ENCODE measurements around the gene CRISPLD2. TPM values are rescaled to one million over a fixed set of nuclear protein-coding genes. Genes with fewer than 3 reads are reported as not detected.

CRISPLD2 gene
- total and polyA plus RNA-seq, 2 donors from 2014 or later, result 4.8 to 108 TPM

DNA sequence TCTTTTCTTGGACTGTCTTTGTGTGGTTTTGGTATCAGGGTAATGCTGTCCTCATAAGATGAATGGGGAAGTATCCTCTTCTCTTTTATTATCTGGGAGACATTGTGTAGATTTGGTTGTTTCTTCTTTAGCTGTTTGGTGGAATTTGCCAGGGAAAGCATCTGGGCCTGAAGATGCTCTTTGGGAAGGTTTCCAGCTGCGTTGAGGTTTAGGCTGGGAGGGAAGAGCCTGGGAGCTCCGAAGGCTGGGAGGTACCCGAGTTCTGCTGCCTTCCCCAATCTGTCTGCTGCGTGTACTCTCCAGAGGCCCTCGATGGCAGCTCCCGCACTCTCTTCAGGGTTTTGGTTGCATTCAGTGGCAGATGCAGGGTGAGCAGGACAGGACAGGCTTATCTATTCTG is 25.6 kb upstream of the CRISPLD2 start:
- H3K27ac ChIP-seq (ENCODE audit: low read depth in 2 of 2, low read length in 2 of 2), result no peak overlapping the region
- DNase-seq, result no peak
- H3K36me3 ChIP-seq (ENCODE audit: control insufficient read depth in 2 of 3, insufficient read depth in 3 of 3, low read length in 3 of 3), result no peaks in the 10 kb centered on the region
- H3K9me3 ChIP-seq (ENCODE audit: control insufficient read depth in 2 of 3, insufficient read depth in 1 of 3, low read length in 3 of 3), result no peaks in the 10 kb centered on the region
- no peak for FAIRE-seq
- intact Hi-C loops (cut with DNase I), result no loop called here
- no peaks in the 10 kb centered on the region for H3K27me3 ChIP-seq (ENCODE audit: control insufficient read depth, insufficient read depth, low read length)
- TF ChIP-seq, protein P1, sequence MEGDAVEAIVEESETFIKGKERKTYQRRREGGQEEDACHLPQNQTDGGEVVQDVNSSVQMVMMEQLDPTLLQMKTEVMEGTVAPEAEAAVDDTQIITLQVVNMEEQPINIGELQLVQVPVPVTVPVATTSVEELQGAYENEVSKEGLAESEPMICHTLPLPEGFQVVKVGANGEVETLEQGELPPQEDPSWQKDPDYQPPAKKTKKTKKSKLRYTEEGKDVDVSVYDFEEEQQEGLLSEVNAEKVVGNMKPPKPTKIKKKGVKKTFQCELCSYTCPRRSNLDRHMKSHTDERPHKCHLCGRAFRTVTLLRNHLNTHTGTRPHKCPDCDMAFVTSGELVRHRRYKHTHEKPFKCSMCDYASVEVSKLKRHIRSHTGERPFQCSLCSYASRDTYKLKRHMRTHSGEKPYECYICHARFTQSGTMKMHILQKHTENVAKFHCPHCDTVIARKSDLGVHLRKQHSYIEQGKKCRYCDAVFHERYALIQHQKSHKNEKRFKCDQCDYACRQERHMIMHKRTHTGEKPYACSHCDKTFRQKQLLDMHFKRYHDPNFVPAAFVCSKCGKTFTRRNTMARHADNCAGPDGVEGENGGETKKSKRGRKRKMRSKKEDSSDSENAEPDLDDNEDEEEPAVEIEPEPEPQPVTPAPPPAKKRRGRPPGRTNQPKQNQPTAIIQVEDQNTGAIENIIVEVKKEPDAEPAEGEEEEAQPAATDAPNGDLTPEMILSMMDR (IDR thresholded peaks at IDR 0.05; ENCODE audit: borderline replicate concordance, extremely low read depth, insufficient read depth), result no peak
- no peaks in the 10 kb centered on the region for H3K4me1 ChIP-seq (ENCODE audit: control insufficient read depth in 2 of 3, insufficient read depth in 2 of 3, low read depth in 1 of 3, low read length in 3 of 3)
- H3K9ac ChIP-seq (ENCODE audit: low read length in 3 of 3), result no peak overlapping the region
- H3K4me3 ChIP-seq (ENCODE audit: low read length in 3 of 3), result no peak overlapping the region

DNA sequence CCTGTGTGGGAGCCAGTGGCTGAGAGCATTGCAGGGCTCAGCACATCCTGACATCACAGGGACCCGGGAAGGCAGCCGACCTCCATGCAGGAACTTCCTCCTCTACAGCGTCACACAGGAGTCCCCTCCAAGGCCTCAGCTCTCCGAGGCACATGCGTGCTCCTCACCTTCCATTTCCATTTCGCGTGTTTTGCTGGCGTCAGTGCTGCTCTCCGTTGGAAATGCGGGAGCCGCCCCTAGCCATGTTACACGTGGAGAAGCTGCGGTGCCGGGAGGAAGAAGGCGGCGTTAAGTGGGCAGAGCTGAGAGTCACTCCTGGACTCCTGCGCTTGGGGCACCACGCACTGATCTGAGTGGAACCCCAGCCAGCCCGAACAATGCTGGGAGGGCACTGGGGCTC is 25.2 kb upstream of the CRISPLD2 start:
- TF ChIP-seq, protein P1 (IDR thresholded peaks at IDR 0.05; ENCODE audit: borderline replicate concordance, extremely low read depth, insufficient read depth), result no peak
- H3K9me3 ChIP-seq (ENCODE audit: control insufficient read depth in 2 of 3, insufficient read depth in 1 of 3, low read length in 3 of 3), result no peaks in the 10 kb centered on the region
- peak overlapping the region in 1 of 2 donors; percentile 32 for H3K27ac ChIP-seq (ENCODE audit: low read depth in 2 of 2, low read length in 2 of 2)
- FAIRE-seq (no peak), DNase-seq (peak in 1 of 5 donors; percentile 71)
- no peaks in the 10 kb centered on the region for H3K36me3 ChIP-seq (ENCODE audit: control insufficient read depth in 2 of 3, insufficient read depth in 3 of 3, low read length in 3 of 3)
- no peaks in the 10 kb centered on the region for H3K27me3 ChIP-seq (ENCODE audit: control insufficient read depth, insufficient read depth, low read length)
- intact Hi-C loops (cut with DNase I), result no loop called here
- no peaks in the 10 kb centered on the region for H3K4me1 ChIP-seq (ENCODE audit: control insufficient read depth in 2 of 3, insufficient read depth in 2 of 3, low read depth in 1 of 3, low read length in 3 of 3)
- H3K9ac ChIP-seq (ENCODE audit: low read length in 3 of 3), result no peak overlapping the region
- H3K4me3 ChIP-seq (ENCODE audit: low read length in 3 of 3), result no peak overlapping the region

DNA sequence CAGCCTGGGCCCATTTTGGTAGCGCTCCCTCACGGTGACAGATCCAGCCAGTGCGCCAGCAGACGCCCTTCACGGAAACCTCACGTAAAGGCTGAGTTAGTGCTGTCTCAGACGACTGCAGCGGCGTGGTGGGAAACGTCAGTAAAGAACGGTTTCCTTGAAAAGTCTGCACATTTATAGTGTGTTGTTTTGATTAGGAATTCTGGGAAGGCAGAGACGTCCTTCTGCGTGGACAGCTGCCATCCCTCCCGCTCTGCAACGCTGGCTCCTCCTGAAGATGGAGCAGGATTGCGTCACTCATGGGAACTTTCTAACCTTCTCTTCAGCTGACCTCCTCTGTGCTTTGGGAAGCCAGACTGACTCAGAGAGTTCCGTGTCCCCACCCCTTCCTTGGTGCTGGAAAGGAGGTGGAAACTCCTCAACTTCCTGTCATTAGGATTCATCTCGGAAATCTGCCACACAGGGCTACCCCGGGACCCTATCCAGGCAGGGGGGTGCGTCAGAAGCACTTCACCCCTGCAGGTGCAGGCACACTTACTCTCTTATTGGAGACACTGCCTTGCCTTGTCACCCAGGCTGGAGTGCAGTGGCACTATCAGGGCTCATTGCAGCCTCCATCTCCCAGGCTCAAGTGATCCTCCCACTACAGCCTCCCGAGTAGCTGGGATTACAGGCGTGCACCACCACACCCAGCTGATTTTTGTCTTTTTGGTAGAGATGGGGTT is 24.3 kb upstream of the CRISPLD2 start:
- no peaks in the 10 kb centered on the region for H3K4me1 ChIP-seq (ENCODE audit: control insufficient read depth in 2 of 3, insufficient read depth in 2 of 3, low read depth in 1 of 3, low read length in 3 of 3)
- intact Hi-C loops (cut with DNase I), result no loop called here
- FAIRE-seq (no peak), DNase-seq (peak in 4 of 5 donors; percentile 38 to 89 (median 61))
- no peaks in the 10 kb centered on the region for H3K27me3 ChIP-seq (ENCODE audit: control insufficient read depth, insufficient read depth, low read length)
- TF ChIP-seq, protein P1 (IDR thresholded peaks at IDR 0.05; ENCODE audit: borderline replicate concordance, extremely low read depth, insufficient read depth), result no peak
- no peak overlapping the region for H3K9ac ChIP-seq (ENCODE audit: low read length in 3 of 3)
- no peak overlapping the region for H3K4me3 ChIP-seq (ENCODE audit: low read length in 3 of 3)
- no peaks in the 10 kb centered on the region for H3K9me3 ChIP-seq (ENCODE audit: control insufficient read depth in 2 of 3, insufficient read depth in 1 of 3, low read length in 3 of 3)
- peak overlapping the region; percentile 26 to 38 for H3K27ac ChIP-seq (ENCODE audit: low read depth in 2 of 2, low read length in 2 of 2)
- no peaks in the 10 kb centered on the region for H3K36me3 ChIP-seq (ENCODE audit: control insufficient read depth in 2 of 3, insufficient read depth in 3 of 3, low read length in 3 of 3)

Data from kidney (tissue), 14 donors.